GM13977 (cell line): ENCODE measurements around the gene ABL2.

Source experiments
- DNase-seq: peaks from one replicate; pipeline ENCODE4 v3.0.0; 2012; ENCODE audit warnings: low spot score
- in situ Hi-C: fragments of 300-500 bp; cut with MboI; formaldehyde crosslinking; loops from one replicate; pipeline ENCODE4 v1.12.0; 2022; ENCODE audit warnings: low sequenced_read_pairs, low pct_unique_long_range_greater_than_20kb, mixed read lengths, inconsistent platforms; ENCODE audit not compliant: unreplicated experiment
- TF ChIP-seq, protein P1 (sequence below): IDR thresholded peaks from 2 replicates; pipeline ENCODE4 v1.5.1; 2012; ENCODE audit warnings: mild to moderate bottlenecking, control low read depth; ENCODE audit not compliant: insufficient read depth; ENCODE audit errors: extremely low read depth, missing control alignments

ABL2 gene

GRCh38 chr1:179066471-179066870 is 163.0 kb downstream of the ABL2 start:
- in situ Hi-C loops: no loop called here
- DNase-seq: no peak
- TF ChIP-seq, protein P1, sequence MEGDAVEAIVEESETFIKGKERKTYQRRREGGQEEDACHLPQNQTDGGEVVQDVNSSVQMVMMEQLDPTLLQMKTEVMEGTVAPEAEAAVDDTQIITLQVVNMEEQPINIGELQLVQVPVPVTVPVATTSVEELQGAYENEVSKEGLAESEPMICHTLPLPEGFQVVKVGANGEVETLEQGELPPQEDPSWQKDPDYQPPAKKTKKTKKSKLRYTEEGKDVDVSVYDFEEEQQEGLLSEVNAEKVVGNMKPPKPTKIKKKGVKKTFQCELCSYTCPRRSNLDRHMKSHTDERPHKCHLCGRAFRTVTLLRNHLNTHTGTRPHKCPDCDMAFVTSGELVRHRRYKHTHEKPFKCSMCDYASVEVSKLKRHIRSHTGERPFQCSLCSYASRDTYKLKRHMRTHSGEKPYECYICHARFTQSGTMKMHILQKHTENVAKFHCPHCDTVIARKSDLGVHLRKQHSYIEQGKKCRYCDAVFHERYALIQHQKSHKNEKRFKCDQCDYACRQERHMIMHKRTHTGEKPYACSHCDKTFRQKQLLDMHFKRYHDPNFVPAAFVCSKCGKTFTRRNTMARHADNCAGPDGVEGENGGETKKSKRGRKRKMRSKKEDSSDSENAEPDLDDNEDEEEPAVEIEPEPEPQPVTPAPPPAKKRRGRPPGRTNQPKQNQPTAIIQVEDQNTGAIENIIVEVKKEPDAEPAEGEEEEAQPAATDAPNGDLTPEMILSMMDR: no peak

DNA sequence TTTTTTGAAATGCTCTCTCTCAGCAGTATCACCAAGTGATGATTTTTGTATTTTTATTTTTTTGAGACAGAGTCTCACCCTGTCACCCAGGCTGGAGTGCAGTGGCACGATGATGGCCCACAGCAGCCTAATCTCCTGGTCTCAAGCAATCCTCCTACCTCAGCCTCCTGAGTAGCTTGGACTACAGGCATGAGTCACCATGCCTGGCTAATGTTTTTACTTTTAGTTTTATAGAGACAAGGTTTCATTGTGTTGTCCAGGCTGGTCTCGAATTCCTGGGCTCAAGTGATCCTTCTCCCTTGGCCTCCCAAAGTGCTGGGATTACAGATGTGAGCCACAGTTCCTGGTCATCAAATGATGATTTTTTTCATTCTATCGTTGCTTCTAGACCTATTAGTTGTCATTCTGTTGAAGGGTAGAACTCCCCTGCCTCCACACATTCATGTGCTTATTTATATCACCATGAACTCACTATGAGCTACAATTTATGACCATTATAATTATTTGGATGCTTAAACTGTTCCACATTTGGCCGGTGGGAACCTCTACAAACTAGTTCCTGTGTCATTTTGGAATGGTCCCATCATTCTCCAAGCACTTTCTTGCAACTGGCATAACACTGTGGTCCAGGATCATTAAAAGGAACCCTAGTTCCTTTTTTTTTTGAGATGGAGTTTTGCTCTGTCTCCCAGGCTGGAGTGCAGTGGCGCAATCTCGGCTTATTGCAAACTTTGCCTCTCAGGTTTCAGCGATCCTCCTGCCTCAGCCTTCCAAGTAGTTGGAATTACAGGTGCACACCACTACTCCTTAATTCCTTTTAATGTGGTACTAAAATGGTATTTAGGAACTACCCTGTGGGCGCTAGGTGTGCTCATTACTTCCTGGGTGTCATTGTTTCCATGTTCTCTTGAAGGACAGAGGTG is 167.9 kb downstream of the ABL2 start:
- no peak for DNase-seq
- TF ChIP-seq, protein P1: no peak
- in situ Hi-C loops: no loop called here

DNA sequence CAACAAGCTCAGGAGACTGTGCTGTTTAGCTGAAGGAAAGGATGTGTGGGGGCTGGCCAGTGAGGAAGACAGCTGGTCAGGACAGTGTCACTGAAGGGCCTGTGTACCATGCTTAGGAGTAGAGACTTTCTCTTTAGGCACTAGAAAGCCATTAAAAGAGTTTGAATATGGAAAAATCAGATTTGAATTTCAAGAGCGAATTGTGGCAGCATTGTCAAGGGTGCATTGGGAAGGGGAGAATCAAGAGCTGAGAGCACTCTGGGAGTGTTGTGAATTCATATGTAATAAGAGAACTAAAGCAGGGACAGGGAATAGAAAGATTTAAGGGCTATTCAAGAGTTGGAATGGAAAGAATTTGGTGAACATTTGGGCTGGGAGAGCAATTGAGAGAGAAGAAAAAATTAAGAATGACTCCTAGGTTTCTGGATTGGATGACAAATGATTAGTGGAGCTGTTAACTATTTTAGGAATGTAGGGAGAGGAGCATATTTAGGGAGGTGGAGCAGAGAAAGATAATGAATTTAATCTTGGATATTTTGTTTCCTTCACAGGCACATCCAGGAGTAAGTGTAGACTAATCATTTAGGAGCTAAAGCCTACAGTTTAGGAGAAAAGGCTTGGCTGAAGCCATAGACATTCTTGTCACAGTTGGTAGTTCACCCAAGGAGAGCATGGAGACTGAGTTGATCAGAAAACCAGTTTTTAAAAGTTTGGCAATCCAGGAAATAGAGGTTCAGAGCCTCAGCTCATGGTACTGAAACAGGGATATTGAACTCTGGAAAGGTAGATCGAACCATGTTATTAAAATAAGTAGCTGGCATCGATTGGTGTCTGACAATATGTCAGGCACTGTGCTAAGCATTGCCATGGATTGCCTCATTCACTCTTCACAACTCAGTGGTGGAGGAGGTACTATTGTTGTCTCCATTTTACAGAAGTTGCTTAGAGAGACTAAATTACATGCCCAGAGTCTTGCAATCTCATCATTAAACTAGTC is 170.7 kb downstream of the ABL2 start:
- TF ChIP-seq, protein P1: no peak
- no peak for DNase-seq
- in situ Hi-C loops: no loop called here

DNA sequence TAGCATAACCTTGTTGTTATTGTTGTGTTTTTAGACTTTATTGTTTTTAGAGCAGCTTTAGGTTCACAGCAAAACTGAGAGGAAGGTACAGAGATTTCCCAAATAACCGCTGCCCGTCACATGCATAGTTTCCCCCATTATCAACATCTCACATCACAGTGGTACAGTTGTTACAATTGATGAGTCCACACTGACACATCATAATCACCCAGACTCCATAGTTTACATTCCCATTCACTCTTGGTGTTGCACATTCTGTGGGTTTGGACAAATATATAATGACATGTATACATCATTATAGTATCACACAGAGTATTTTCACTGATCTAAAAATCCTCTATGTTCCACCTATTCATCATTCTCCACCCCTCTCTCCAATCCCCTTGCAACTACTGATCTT is 173.5 kb downstream of the ABL2 start:
- TF ChIP-seq, protein P1: no peak
- DNase-seq: no peak
- in situ Hi-C loops: no loop called here

DNA sequence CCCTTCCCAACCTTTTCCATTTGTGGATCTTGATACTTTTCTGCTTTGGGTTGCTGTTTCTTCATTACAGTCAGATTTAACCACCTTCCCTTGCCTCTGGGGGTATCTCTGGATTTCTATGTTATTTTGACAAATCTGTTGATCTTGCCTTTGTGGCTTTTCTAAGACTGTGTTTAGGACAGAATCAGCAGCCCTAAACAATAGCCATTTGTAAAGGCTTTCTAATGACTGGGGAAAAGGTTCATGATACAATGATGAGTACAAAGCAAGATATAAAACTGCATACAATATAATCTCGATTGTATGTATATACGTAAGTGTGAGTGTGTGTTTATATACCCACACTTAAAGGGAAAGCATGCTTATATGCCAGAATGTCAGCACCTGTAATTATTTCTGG is 176.0 kb downstream of the ABL2 start:
- no peak for DNase-seq
- TF ChIP-seq, protein P1: no peak
- in situ Hi-C loops: no loop called here

DNA sequence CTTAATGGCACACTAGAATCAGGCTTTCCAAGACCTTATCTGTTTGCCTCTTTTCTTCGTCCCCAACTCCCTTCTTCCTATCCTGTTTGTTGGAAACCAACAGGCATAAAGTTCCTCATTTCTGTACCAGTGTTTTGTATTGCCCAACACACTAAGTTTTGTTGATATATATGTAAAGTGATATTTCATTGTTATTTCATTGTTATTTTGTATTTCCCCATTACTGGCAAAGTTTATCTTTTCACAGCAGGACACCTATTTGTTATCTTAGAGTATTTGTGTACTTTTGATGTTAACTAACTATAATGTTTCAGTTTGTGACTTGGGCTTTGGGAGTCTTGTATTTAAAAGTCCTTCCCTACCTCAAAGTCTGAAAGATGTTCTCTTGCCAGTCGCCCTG is 176.7 kb downstream of the ABL2 start:
- TF ChIP-seq, protein P1: no peak
- in situ Hi-C loops: no loop called here
- no peak for DNase-seq
